WTC11 (cell line): ENCODE measurements around the gene CLP1.
A peak's percentile ranks its signal among the peaks of the same experiment; 100 is the strongest.

Source experiments
- CTCF ChIP-seq: fragments of 200-600 bp; IDR thresholded peaks from 2 replicates; pipeline ENCODE4 v1.8.0; 2022; ENCODE audit warnings: antibody characterized with exemption
- ETV6 ChIP-seq: sonication (generic); formaldehyde crosslinking; IDR thresholded peaks from 2 replicates; pipeline ENCODE4 v1.8.1; 2022; ENCODE audit warnings: mild to moderate bottlenecking, missing genetic modification reagents
- HMGXB4 ChIP-seq: sonication (generic); formaldehyde crosslinking; IDR thresholded peaks from 2 replicates; pipeline ENCODE4 v1.8.1; 2023; ENCODE audit warnings: mild to moderate bottlenecking, moderate library complexity, missing genetic modification reagents
- JAZF1 ChIP-seq: fragments of 250-450 bp; sonication (Bioruptor Pico); IDR thresholded peaks from 2 replicates; pipeline ENCODE4 v1.9.0; 2021; ENCODE audit warnings: moderate library complexity, mild to moderate bottlenecking, inconsistent platforms
- NR1H2 ChIP-seq: sonication (generic); formaldehyde crosslinking; IDR thresholded peaks from 2 replicates; pipeline ENCODE4 v1.9.0; 2021; ENCODE audit warnings: mild to moderate bottlenecking, moderate library complexity, missing genetic modification reagents
- USF1 ChIP-seq: sonication (generic); formaldehyde crosslinking; IDR thresholded peaks from 2 replicates; pipeline ENCODE4 v1.8.0; 2022; ENCODE audit warnings: mild to moderate bottlenecking, missing genetic modification reagents

GRCh38 chr11:57649826-57650738 lies 7.5 kb upstream of the CLP1 start, which contains the start of gene YPEL4:
- no peak for TF ChIP-seq NR1H2 (CRISPR knock-in tag)
- no peak for TF ChIP-seq CTCF
- no peak for TF ChIP-seq USF1 (CRISPR knock-in tag)
- no peak for TF ChIP-seq ETV6
- no peak for TF ChIP-seq HMGXB4
- TF ChIP-seq JAZF1 (CRISPR knock-in tag) = peak; percentile 68
